HG03045 (cell line): ENCODE results near the gene ARHGAP19.
A peak's percentile ranks its signal among the peaks of the same experiment; 100 is the strongest.

Source experiments
- ATAC-seq: cut with Tn5 transposase; IDR thresholded peaks from one replicate; pipeline ENCODE4 v1.9.1; 2021; ENCODE audit warnings: mild to moderate bottlenecking, moderate library complexity; ENCODE audit not compliant: unreplicated experiment

ARHGAP19 gene, protein sequence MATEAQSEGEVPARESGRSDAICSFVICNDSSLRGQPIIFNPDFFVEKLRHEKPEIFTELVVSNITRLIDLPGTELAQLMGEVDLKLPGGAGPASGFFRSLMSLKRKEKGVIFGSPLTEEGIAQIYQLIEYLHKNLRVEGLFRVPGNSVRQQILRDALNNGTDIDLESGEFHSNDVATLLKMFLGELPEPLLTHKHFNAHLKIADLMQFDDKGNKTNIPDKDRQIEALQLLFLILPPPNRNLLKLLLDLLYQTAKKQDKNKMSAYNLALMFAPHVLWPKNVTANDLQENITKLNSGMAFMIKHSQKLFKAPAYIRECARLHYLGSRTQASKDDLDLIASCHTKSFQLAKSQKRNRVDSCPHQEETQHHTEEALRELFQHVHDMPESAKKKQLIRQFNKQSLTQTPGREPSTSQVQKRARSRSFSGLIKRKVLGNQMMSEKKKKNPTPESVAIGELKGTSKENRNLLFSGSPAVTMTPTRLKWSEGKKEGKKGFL

DNA sequence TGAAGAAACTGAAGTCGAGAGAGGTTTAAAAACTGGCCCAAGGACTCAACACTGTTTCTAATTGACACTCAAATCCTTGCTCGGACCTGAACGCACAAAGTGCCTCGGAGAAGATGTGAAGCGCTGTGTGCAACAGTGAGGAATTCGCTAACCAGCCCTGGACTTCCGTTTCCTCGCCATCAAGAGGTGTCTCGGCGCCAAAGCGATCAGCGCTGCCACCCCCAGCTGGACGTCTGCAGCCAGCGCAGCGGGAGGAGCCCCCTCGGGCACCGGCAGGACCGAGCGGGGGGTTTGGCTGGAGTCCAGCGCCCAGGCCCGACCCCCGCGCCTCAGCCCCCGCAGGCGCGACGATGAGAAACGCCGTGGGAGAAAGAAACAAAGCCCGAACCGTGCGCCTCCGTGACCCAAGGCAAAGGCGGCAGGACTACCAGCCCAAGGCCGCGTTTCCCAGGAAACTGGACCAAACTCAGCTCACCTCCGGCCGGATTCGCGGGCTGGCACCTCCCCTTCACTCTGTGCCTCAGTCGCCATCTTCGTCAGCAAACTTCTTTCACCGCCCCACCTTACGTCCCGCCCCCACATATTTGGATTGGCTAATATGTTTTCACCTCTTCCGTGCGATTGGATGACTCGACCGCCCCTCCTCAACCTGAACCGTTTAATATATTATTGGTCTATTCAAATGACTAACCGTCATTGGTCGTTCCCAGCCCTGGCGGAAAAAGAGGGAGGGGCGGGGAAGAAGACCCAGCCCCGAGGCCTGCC is at the start of gene ARHGAP19:
ARHGAP19 (minus strand) TSS at position 541 of the 765 bp plus-strand sequence; CDS start at position 531, 10 bp downstream.
- ATAC-seq = peak; percentile 96

DNA sequence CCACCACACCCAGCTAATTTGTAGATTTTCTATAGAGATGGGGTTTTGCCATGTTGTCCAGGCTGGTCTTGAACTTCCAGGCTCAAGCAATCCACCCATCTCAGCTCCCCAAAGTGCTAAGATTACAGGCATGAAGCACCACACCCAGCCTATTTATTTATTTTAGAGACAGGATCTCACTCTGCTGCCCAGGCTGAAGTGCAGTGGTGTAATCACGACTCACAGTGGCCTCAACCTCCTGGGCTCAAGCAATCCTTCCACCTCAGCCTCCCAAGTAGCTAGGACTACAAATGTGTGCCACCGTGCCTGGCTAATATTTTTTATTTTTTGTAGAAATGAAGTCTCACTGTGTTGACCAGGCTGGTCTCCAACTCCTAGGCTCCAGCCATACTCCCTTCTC is 49.0 kb upstream of the ARHGAP19 start:
- ATAC-seq = no peak

DNA sequence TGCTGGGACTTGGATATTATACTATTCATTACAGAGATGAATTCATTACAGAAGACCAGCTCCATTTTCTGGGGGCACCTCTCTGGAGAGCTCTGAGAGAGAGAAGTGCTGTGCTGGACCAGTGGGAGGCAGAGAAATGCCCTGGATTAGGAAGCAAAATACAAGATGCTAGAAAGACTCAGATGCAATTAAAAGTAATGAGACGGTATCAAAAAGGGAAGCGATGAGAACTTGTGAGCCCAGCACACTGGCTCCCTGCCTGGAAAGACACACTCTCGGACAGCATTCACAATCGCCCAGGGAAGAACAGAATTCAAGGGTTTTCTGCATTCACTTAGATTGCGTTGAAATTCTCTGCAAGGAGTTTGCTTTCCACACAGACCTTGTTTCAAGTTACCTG is 45.6 kb upstream of the ARHGAP19 start:
- ATAC-seq = no peak

DNA sequence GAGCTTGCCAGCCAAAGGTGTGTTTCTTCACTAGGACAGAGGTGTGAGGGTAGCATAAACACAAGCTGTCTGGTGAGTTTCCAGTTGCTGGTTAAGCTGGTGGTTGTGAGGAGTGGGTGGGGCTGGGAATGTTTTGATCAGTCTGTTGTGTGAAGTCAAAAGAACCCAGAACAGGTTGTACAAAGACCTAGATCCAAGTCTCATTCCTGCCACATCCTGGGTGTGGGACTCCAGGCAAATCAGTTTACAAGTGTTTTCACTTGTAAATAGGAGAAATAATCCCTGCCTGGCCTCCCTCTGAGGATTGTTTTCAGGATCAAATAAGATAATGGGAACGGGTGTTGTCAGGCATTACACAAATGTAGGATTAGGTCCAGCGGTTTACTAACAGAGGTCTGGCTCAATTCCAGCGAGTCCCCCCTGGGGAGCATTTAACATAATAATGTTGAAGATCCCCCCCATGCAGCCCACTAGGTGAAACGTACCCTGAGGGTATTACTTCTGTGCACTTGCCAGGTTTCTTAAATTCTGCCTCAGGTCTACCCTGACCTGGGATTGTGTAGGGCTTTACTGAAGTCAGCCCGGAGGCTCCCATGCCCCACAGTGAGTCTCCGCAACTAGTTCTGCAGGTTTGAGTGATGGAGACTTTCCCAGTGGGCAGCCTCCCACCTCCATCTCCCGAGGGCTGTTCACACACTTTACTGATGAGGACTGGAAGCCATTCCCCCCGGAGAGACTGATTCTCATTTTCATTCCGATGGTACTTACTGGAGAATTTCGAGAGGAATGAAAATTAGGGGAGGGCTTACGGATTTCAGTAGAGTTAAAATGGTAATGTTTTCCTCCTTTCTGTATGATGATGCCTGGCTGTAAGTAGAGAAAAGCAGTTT is 44.8 kb upstream of the ARHGAP19 start:
- ATAC-seq = no peak

DNA sequence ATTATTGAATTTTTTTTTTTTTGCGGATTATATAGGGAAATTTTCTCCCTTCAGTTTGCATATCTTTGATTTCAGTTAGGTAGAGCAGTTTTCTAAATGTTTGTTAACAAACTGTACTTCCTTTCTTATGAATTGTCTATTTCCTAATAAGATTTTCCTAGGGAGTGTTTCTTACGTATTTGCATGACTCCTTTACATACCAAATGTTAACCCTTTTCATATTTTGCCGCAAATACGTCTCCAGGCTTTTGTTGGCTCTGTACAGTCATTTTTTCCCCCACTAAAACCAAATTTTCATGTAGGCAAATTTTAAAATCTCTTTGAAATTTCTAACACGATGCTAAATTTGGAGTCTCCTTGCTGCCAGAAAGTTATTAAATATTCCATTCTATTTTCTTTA is 44.0 kb upstream of the ARHGAP19 start:
- ATAC-seq = no peak

DNA sequence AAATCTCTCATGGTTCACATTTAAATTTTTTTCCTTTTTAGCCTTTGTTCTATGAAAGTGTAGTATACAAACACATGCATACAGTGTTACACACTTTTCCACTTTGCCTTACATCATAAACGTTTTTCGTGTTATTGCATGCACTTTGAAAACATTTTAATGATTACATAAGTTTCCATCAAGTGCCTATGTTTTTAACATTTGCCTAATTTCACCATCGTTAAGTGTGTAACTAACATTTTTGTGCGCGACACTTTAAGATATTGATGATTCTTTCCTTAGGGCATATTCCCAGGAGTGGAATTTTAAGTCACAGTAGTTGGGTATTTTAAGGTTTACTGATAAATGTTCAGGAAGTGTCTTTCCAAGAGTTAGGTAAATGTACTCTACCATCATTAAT is 43.6 kb upstream of the ARHGAP19 start:
- ATAC-seq = no peak

DNA sequence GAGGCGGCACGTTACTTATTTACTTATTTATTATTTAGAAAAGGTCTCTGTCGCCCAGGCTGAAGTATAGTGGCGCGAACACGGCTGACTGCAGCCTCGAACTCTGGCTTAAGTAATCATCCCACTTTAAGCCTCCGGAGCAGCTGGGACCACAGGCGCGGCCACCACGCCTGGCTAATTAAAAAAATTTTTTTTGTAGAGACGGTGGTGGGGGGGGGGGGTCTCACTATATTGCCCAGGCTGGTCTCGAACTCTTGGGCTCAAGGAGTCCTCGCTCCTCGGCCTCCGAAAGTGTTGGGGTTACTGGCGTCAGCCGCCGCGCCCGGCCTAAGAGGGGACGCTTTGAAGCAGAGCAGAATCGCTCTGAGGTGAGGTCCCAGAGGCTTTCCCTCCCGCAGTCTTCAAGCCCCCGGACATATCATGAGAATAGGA is 42.8 kb upstream of the ARHGAP19 start:
- ATAC-seq = no peak

DNA sequence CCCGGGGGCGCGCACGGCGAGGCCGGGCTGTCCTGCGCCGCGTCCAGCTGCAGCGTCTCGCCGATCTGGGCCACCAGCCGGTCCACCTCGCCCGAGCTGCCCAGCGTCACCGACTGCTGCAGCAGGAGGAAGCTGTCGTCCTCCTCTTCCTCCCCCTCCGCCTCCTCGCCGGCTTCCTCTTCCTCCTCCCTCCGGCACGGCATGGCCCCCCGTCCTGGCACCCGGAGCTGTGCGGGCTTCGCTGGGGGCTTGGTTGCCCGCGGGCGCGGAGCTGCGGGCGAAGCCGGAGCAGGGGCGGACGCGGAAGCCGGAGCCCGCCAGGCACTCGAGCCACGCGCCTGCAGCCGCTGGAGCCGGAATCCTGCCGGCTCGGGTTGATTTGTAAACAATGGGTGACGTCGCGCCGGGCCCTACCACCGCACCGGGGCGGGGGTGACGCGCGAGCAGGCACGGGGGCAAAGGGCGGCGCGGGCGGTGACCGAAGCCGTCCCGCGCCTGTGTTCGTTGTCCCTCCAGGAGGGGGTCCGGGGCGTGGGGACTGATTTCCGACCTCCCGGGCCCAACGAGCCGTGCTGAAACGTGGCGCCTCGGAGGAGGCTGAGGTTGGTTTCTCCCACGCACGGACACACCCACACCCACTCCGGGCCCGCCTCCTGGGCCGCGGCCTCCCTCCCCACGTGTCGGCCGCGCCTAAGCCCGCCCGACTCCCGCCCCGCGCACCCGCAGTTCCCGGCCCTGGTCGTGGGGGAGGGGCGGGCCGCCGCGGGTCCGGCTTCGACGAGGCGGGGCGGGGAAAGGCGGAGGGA is 42.1 kb upstream of the ARHGAP19 start, which contains the start of gene FRAT2:
FRAT2 (minus strand) TSS at position 360 of the 806 bp plus-strand sequence; CDS start at position 203, 157 bp downstream.
- ATAC-seq = peak; percentile 82

DNA sequence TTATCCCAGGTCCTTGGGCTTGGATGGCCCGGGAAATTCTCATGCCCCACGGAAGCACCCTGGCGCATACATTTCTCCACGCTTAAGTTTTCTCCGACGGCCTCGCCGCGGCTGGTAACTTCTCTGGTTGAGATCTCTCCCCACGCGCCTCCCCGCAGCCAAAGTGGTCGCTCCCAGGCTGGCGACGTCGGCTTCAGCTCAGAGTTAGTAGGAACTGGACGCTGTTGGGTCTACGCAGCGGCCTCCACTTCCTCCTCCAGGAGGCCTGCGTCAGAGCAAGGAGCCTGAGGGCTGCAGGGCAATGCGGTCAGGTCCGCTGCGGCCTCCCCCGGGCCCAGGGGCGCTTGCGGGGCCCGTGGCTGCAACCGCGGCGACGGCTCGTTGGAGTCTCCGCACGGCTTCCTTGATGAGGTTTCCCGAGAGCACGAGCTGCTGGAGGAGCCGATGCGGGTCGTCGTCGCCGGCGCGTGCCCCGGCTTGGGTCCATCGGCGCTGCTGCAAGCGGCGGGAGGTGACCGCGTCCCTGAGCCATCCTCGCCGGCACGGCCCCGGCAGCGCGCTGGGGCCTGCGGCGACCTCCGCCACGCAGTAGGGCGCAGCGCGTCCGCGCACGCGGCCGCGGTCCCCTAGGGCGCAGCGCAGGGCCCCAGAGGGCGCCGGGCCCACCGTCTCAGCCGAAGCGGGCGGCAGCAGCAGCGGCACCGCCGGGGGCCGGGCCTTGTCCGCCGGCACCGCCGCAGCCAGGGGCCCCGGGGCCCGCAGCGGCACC is 41.3 kb upstream of the ARHGAP19 start:
- ATAC-seq = peak; percentile 29

DNA sequence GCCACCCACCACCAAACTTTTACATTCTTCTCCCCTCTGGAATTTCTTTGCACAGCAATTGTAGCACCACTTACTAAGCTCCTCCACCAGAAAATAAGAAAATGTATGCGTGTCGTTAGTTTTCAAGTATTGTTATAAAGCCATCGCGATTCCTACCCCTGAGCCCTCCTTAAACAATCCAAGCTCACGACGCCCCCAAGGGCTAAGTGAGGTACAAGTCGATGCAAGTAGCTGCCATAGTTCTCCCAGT is 40.8 kb upstream of the ARHGAP19 start:
- ATAC-seq = no peak

DNA sequence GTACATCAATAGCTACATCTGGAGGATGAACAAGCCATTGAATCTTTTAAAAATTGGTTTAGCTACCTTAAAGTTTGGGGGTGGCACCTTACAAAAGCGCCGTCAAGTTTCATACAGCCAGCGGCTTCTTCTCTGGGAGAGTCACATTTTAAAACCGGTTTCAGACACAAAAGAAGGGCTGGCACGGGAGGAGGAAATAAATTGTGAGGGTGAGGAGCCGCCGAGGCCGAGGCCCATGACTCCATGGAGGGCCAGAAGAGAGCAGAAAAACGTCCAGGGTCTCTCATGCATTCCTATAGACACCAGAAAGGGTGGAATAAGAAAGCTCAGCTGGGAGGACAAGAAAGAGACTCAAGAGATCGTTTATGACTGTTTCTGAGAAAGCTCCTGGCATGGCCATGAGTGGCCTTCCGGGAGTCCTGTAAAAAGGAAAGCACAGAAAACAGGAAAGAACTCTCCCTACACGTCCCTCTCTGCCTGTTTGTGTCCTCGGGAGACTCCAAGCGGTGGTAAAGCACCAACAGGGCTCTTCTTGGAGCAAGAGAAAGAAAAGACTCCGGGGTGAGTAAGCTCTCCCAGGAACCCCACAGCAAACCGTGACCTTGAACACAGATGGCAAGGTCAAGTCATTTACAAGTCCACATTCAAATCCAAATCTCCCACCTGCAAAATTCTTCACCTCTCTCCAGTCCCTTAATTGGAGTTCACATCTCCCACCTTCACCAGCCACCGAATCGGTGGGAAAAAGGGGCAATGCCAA is 40.3 kb upstream of the ARHGAP19 start:
- ATAC-seq = no peak

DNA sequence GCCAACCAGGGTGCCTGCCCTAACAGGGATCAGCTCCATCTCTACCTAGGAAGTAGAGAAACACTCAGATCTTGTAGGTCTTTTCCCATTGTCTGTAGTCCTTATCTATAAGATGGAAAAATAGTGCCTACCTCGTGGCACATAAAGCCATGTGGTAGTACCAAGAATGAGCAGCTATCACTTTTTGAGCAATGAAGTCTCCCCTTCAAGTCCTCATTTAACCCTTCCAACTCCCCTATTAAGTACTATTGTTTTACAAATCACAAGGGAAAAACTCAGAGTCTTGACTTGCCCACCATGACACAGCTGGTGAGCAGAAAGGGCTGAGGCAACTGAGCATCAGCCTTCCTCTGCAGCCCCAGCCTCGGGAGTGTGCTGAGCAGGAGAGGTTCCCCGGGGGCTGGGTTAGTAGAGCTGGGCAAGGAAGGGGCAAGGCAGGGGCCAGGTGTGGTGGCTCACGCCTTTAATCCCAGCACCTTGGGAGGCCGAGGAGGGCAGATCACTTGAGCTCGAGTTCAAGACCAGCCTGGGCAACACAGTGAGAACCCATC is 38.8 kb upstream of the ARHGAP19 start:
- ATAC-seq = no peak

DNA sequence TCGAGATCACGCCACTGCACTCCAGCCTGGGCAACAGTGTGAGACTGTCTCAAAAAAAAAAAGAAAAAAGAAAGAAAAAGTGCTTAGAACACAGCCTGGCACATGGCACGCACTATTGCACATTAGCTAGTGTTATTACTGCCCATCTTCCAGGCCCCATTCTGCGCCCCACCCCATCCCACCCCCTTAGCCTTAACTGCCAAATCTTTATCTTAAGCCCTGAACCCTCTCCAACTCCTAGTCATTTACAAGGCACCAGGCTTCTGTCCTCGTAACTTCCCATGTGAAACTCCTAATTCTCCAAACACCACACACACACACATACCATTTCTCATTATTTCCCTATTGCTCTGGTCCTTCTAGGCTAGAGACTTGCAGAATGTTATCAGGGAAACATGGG is 37.3 kb upstream of the ARHGAP19 start:
- ATAC-seq = no peak

DNA sequence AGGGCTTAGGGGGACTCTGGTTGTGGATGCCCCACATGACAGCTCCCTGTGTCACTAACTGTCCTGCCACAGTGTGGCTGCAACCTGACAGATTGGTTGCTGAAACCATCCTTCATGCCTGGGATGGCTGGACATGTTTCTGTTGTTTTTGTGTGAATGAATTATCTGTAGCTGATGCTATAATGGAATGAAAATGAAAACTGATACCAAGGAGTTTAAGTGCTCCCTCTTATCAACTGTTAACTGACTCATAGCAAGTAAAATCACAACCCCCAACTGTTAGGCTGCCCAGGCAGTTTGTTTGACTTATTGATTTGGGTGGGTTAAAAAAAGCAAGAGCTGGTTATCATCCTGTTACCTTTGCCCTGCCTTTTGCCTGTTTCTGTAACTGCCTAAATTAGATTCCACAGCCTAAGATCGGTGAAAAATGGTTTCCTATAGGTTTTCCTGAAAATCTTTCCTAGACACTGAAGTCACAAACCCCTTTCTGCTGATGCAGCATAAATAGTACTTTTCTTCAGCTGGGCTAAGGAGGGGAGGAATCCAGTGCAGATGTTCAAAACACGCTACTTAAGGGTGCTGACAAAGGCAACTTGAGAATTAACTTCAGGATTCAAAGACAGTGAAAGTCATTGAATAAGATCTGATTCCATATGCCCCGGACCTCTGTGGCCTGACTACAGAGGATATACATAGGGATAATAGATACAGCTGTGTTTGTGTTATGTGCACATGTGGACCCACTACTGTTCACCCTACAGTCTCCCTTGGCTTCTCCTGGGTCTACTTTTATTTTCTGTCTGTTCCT is 36.4 kb upstream of the ARHGAP19 start:
- ATAC-seq = no peak

DNA sequence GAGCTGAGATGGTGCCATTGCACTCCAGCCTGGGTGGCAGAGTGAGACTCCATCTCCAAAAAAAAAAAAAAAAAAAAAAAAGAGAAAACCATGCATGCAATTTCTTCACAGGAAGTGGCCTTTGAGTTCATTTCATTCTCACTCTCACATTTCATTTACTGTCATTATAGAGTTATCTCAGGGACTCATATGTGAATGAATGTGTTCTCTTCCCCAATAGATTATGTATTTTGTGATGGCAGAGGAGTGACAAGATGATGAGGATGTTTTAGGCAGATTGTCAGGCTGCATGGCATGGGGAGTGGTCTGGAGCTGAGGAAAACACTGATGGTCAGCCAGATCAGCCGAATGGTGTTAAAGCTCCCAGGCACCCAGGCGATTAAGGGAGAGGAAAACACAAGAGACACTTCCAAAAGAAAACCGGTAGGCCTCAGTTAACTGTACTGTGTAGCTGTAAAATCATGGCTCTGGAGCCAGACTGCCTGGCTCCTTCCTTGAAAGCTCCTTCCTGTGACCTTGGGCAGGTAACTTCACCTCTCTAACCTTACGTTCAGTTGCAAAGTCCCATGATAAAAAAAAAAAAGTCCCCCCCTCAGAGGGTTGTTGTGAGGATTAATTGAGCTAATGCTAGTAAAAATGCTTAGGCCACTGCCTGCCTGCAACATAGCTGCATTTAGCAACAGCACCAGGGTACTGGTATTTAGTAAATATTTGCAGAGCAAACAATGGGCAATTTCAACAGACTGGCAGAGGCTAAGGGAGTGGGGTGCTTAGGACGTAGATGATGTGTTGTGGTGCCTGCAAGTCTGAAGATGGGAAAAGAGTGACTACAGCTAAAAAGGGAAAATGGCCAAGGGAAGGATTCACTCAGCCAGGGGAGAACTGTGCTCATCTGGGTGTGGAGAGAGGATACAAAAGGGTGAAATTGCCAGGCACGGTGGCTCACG is 35.2 kb upstream of the ARHGAP19 start:
- ATAC-seq = no peak

DNA sequence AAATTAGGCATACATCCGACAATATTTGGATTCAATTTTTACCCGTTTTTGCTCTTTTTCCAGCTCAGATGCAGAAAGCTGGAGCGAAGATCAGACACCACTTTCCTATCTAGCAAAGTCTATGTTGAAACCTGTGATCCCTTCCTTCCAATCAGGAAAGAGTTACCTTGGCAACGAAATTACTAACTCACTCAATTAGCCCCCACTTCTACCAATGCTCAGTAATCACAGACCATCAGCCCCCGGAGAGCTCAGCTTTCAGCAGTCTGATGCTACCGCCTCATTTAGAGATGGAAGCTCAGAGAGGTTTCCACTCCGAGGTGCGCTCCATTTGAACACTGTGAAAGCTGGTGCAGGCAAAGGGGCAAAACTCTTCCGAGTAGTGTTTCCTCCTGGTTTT is 33.3 kb upstream of the ARHGAP19 start:
- no peak for ATAC-seq

DNA sequence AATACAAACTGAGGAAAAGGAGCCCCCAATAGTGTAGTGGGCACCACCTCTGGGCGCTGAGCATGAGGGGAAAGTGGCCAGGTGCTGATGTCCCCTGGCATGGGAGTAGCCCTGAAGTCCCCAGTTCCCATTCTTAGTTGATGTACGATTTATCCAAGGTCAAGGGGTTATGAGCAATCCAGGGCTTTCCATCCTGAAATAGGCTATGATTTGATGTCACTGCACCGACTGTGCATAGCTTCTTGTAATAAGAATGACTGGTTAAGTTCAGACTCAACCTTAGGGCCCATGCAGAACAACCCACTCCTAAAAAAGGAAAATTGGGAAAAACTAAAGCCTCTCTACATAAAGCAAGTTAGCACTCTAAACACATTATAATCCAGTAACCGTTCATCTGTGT is 31.1 kb upstream of the ARHGAP19 start:
- no peak for ATAC-seq
